ENCODE measurements around the gene GSTO2.
A peak's percentile ranks its signal among the peaks of the same experiment; 100 is the strongest.

The GSTO2 gene

DNA sequence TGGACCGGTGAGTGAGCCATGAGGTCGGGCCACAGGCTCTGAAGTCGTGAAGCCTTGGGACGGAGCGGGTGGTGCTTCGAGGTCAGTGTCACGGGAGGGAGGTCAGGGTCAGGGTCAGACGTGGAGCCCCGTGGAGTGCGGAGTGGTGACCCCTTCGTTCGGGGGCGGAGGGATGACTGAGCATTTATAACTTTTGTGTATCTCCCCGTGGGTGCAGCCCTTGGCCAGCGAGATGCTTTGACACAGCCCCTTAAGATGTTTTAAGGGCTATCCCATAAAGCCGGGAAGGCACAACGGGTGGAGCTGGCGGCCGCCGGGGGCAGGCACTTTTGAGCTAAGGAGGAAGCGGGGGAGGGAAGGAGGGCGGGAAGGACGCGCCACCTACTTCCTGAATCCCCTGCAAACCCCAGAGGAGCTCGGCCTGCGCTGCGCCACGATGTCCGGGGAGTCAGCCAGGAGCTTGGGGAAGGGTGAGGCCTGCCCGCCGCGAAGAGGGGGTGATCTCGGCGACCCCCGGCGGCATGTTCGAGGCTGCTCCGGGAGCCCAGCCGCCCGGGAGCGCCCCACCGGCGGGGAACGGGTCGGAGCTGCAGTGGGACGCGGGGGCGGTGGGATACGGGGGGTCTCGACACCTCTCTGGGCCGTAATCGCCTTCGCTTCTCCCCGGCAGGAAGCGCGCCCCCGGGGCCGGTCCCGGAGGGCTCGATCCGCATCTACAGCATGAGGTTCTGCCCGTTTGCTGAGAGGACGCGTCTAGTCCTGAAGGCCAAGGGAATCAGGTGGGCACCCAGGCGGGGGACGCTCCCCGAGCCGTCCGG lies 14.3 kb upstream of the GSTO2 start, which contains the start of gene GSTO1:
GSTO1 (plus strand) TSS at position 400 of the 818 bp plus-strand sequence; CDS start at position 437, 37 bp downstream.
- DNase-seq: no peak

DNA sequence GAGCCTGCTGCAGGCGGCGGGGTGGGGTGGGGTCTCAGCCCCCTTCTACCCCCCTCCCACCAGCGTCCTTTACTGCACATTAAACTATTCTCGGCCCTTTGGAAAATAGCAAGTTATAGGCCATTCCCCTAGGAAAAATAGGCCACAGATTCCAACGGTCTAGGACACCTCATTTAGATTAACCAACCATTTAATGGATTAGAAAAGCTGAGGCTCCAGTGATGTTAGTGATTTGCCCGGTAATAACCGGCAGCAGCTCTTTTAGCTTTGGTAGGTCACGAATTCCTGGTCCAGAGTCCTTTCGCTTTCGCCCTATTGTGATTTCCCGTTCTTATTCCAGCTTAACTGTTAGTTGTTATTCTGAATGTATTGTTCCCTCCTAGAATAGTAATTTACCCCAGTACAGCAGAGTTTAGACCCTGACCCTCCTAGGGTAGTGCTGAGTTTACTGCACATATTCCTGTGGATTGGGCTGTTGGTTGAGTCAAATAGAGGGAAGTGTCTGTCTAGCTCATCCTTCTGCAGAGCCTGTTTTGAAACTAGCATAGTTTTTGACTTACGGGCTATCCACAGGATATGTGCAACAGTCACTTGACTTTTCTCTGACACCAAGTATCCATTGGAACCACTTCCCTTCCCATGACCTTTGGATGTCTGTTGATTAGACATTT lies 13.5 kb upstream of the GSTO2 start:
- DNase-seq: no peak

- DNase-seq: no peak
These were observed 12.5 kb upstream of the GSTO2 start for GRCh38 chr10:104256335-104256961.

- DNase-seq: no peak
These were observed 11.7 kb upstream of the GSTO2 start for GRCh38 chr10:104257235-104257634.

DNA sequence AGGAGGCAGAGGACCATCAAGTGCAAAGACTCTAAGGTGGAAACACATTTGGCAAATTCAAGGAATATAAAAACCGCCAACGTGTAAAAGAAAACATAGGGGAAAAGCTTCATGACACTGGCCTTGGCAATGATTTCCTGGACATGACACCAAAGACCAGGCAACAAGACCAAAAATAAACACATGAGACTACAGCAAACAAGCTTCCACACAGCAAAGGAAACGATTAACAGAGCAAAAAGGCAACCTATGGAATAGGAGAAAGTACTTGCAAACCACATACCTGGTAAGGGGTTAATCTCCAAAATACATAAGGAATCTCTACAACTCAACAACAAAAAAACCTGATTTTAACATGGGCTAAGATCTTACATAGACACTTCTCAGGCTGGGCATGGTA lies 10.8 kb upstream of the GSTO2 start:
- no peak for DNase-seq

GRCh38 chr10:104259456-104259855 lies 9.5 kb upstream of the GSTO2 start:
- no peak for DNase-seq

- DNase-seq: no peak
These were observed 8.8 kb upstream of the GSTO2 start for GRCh38 chr10:104259999-104260774.

DNA sequence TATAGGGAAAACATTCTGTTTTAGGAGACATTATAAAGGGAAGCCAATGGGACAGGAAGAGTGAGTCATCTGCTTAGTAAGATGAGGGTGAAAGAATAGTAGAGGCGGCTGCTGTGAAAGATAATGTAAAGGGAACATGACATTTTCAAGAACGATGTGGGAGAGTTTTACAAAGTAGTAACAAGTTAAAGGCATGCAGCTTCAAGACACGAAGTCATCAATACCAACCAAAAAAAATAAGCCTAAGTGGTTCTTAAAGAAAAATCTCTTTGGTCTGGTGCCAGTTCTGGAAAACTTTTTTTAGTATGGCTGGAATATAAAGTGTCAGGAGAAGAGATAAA lies 8.2 kb upstream of the GSTO2 start:
- no peak for DNase-seq

DNA sequence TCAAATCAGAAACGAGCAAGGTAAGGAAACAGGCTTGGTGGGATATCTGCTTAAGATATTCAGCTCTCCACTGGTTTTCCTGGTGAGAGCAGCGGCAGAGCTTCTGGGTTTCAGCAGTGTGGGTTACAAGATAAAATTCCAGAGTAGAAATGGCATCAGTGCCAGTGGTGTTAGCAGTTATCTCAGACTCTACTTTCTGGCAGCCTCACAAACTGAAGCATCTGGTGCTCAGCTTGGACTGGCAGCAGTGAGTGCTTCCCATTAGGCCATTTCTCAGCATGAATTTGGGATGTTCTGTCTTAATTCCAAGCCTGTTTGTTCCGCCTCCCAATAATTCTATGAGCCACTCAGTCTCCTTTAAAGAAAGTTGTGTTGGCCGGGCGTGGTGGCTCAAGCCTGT lies 6.9 kb upstream of the GSTO2 start:
- no peak for DNase-seq

DNA sequence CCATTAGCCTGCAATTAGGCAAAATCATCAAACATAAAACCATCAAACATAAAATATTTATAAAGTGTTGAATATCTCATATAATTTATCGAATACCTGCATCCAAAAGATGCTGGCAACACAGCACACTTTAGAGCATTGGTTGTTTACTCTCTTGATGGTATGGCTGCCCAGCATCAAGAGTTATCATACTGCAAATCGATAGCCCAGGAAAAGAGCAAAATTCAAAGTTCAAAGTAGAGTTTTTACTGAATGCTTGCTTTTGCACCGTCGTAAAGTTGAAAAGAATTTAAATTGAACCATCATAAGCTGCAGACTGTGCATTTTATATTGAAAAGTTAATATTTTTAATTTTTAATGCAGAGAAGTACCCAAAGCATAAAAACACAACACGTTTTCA lies 4.2 kb upstream of the GSTO2 start:
- no peak for DNase-seq

- DNase-seq: no peak
These were observed 1.1 kb upstream of the GSTO2 start for GRCh38 chr10:104267721-104268404.

DNA sequence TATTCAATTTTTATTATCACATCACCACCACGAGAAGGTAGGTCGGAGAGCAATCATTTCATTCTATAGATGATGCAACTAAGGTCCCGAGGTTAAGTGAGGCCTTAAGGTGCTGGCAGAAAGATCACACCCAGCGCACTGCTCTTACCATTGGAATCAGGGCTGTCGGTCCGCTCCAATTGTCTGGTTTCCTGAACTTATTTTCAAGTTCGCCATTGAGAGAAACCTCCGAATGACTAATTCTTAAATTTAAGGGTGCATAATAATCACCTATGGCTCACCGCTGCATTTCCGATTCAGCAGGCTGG lies 625 bp upstream of the GSTO2 start:
- DNase-seq: no peak

DNA sequence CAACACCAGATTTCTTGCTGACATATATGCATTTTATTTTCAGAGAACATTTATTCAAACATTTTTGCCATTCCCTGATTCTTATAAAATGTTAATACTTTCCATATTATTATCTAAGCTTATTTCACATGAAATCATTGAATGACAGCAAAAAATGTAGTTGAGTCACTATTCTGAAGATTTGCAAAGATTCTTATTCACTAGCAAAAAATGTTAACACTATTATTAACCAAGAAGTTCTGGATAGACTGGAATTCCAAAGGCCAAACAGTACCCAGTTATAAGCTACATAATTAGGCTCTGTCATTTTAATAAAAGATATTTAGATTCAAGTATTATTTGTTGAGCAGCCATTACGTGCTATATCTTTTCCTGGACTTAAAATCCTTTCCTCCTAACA lies 4.3 kb downstream of the GSTO2 start:
- DNase-seq: no peak

- no peak for DNase-seq
These were observed 5.1 kb downstream of the GSTO2 start for GRCh38 chr10:104273899-104274575.

GRCh38 chr10:104274762-104275721 lies 6.1 kb downstream of the GSTO2 start:
- no peak for DNase-seq

DNA sequence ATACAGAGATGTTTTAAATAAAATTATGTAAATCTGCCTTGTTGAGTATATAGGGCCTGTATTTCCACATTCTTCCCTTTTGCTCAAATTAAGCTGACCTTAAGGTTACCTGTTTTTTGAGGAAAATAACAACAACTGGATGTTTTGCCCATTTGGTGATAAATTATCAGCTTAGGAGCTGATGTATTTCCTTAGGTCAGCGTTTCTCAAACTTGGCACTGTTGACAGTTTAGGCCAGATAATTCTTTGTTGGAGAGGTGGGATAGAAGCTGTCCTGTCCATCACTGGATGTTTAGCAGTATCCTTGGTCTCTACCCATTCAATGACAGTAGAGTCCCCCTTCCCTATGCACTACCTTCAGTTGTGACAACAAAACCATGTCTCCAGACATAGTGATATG lies 7.2 kb downstream of the GSTO2 start:
- DNase-seq: no peak

- DNase-seq: peak; percentile 38
These were observed 8.8 kb downstream of the GSTO2 start for GRCh38 chr10:104277785-104278184.

DNA sequence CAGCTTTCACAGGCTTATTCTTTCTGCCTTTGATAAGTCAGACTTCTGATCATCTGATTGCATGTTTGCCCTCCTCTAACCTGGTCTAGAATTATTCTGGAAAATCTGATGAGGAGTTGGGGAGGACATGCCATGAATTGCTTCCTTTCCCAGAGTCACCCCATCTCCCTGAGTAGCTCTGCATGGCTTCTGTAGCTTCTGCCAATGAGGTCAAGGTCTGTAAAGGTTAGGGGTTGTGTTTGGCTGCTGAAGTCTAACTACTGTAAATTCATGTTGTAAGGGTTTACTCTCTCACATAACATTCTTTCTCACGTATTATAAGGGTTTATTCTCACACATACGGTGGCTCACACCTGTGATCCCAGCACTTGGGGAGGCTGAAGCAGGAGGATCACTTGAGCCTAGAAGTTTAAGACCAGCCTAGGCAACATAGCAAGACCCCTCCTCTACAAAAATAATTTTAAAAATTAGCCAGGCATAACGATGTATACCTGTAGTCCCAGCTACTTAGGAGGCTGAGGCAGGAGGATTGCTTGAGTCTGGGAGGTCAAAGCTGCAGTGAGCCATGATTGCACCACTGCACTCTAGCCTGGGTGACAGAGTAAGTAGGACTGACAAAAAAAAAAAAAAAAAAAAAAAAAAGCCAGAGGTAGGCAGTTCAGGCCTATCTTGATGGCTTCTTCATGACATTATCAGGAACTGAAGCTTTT lies 10.7 kb downstream of the GSTO2 start:
- DNase-seq: no peak

- DNase-seq: no peak
These were observed 12.7 kb downstream of the GSTO2 start for GRCh38 chr10:104281694-104282093.

- no peak for DNase-seq
These were observed 15.9 kb downstream of the GSTO2 start for GRCh38 chr10:104284846-104285245.

Measured in DMS79 (cell line).